ENCODE data around the gene SEMA4G.
"Not testable (repeated sequence)": the region's sequence is repeated elsewhere in the genome, so short reads cannot be mapped to it uniquely, and the experiment has no call there.

Gene SEMA4G

DNA sequence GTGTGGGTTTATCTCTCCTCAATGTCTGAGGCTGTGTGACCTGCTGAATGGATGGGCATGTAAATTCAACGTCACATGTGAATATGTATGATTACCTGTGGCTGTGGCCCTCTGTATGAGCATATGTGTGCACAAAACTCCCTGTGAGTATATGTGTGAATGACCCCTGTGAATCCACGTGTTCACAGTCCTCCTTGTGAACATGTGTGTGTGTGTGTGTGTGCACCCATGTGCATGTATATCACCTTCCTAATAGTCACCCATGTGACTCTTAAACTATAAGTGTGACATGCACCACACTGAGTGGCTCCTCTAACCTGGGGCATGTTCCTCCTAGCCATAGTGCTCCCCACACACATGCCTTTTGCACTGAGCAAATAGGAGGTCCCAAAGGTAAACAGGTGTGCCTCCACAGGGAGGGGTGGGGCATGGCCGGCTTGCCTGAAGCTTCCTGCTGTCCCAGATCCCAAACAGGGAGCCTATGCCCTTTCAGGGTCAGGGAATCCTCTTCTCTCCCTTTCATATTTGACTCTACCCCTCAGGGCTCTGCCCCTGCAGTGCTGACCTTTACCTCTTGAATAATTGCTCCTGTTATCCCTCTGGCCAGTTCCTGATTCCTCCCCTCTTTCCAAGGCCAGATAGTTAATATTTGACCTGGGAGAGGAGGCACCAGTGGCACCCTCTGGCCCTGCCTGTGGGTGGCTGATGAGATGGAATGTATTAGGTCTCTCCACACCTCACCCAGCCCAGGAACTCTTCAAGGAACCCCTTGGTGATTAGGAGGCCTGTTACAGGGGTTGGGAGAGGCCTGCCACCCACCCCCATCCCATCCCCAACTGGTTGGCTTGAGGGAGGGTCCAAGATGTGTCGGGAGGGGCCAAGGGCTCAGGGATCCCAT, 1.9 kb downstream of the SEMA4G start:
- no peak for DNase-seq

DNA sequence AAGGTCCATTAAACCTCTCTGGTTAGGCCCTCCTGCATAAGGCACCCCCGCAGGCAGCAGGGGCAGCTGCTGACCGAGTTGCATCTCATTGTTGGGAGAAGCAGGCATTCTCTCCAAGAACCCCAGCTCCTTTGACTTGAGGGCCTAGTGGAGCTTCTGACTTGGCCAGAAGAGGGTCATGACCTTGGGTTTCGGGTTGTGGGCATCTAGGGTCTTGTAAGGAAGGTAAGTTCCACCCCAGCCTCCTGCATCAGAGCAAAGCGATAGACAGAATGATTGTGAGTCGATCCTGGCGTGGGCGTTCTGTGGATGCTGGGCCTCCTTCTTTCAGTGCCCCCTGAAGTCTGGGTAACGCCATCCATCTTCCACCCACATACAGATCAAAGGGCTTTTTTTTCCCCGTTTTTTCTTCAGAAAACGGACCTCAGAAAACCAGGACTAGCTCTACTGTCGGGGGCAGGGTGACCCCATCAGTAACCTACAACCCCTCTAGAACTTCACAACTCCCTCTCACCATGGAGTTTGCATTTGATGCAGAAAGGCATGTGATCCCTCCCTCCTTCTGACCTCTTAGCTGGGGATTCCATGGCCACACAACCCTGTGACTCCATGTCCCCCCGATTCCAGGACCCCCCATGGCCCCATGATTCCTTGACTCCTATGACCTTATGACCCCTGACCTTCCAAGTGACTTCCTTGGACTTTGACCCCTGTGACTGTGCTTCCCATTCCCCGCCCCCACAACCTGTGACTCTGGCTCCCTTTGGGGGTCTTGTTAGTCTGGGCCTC, 3.0 kb downstream of the SEMA4G start:
- no peak for DNase-seq

- no peak for DNase-seq
Measured at GRCh38 chr10:100972904-100973535, 3.7 kb downstream of the SEMA4G start.

DNA sequence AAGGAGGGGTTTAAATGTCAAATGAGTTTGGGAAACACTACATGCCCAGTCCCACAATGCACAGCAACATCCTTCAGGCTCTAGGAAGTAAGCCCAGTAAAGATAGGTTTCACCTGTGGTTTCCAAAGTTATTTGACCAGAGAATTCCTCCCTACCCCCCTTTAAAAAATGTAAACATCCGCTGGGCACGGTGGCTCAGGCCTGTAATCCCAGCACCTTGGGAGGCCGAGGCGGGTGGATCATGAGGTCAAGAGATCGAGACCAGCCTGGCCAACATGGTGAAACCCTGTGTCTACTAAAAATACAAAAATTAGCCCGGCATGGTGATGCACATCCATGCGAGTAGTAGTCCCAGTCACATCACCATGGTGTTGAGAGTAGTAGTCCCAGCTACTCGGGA, 6.1 kb downstream of the SEMA4G start:
- DNase-seq = not testable (repeated sequence)

DNA sequence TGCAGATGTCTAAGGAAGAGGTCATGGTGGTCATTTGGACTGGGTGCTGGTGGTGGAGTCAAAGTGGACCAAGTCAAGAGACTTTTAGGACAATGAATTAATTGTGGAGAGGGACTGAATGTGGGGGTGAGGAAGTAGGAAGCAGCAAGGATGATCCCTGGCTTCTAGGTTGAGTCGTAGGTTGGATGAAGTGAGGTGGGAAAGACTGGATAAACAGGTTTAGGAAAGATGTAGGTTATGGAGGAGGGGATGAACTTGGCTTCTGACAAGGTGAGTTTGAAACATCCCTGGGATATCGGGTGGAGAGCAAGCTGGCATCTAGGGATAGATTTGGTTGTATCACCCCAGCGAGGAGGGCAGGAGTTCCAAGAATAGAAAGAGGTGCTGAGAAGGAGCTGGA, 7.6 kb downstream of the SEMA4G start:
- no peak for DNase-seq

- no peak for DNase-seq
Measured at GRCh38 chr10:100977436-100977835, 8.1 kb downstream of the SEMA4G start.

- no peak for DNase-seq
Measured at GRCh38 chr10:100978121-100978900, 9.0 kb downstream of the SEMA4G start.

DNA sequence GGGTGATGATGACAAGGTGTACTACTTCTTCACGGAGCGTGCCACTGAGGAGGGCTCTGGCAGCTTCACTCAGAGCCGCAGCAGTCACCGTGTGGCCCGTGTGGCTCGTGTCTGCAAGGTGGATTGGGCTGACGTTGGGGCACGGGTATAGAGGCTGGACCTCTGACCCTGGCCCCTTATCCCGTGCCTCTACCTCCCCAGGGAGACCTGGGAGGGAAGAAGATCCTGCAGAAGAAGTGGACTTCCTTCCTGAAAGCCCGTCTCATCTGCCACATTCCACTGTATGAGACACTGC, 9.5 kb downstream of the SEMA4G start:
- DNase-seq = no peak

- DNase-seq = no peak
Measured at GRCh38 chr10:100979791-100980272, 10.5 kb downstream of the SEMA4G start.

DNA sequence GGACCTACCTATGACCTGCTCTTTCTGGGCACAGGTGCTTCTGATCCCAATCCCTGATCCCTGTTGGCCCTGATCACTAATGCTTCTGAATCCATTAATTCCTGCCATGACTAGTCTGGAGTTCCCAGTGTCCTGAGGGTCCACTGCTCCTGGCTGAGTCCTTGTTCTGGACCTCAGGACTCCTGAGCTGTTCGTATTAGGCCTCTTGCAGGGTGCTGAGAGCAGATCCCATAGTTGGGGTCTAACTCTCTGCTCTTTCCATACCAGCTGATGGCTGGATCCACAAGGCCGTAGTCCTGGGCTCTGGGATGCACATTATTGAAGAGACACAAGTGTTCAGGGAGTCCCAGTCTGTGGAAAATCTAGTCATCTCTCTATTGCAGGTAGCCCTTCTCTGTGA, 11.0 kb downstream of the SEMA4G start:
- DNase-seq = no peak

GRCh38 chr10:100980711-100981110, 11.4 kb downstream of the SEMA4G start:
- DNase-seq = no peak

- no peak for DNase-seq
Measured at GRCh38 chr10:100981178-100981772, 12.0 kb downstream of the SEMA4G start.

DNA sequence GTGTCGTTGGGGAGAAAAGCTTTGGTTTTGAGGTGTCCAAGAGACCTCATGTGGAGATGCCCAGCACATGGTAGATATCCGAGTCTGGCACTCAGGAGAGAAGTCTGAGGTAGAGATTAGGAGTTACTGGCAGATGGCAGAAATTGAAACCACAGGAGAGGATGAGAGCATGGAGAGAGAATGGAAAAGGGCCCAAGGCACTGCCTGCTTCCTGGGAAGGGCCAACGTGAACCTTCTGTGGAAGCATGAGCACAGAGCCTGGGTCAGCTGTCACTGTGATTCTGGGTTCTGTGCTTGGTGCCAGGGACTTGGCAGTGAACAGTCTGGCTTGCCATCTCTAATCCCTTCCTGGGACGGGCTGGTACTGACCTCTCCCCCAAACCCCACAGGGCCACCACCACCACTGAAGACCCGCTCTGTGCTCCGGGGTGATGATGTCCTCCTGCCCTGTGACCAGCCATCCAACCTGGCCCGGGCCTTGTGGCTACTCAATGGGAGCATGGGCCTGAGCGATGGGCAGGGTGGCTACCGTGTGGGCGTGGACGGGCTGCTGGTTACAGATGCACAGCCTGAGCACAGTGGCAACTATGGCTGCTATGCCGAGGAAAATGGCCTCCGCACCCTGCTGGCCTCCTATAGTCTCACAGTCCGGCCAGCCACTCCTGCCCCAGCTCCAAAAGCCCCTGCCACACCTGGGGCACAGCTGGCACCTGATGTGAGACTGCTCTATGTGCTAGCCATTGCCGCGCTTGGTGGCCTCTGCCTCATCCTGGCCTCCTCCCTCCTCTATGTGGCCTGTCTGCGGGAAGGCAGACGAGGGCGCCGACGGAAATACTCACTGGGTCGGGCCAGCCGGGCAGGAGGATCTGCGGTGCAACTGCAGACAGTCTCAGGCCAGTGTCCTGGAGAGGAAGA, 13.9 kb downstream of the SEMA4G start:
- DNase-seq = no peak

DNA sequence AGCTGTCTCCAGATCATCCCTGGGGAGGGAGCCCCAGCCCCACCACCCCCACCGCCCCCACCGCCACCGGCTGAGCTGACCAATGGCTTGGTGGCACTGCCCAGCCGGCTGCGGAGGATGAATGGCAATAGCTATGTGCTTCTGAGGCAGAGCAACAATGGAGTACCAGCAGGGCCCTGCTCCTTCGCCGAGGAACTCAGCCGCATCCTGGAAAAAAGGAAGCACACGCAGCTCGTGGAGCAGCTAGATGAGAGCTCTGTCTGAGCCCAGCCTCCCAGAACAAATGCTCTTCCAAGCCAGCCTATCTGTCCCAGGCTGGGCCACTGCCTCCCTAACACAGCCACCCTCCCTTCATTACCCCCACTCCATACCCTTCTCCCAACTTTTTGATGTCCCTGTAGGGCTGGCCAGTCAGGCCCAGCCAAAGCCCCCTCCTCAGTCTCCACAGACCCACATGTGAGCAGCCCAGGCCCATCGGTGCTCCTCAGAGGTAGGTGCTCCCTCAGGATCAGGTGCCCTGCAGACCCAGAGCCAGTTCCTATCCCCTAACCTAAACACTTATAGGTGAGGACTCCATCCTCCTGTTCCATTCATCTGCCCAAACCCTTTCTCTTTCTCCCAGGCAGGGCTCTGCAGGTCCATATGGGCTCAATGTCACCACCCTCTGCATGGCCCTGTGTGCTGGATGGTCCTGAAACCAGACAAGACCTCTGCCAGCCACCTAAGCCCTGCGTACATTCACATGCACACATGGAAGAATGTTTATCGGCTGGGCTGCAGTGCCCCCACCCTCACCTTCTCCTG, 14.8 kb downstream of the SEMA4G start:
- no peak for DNase-seq

GRCh38 chr10:100984672-100985177, 15.4 kb downstream of the SEMA4G start:
- DNase-seq = no peak

DNA sequence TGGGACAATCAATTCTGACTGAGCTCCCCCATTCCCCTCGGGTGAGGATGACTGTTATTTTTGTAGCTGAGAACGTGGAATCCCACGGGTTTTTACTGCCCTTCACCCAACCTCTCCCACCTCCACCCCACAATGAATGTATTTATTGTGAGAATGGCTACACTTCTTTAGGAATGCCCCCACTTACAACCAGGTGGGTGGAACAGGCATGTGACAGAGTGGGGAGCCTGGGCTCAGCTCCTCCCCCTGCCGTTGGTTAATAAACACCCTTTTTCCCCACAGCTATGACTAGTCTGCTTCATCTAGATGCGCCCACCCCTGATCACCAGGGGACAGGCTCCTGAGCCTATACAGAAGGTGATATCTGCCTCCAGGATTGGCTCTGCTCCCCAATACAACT, 16.0 kb downstream of the SEMA4G start:
- DNase-seq = no peak

DNA sequence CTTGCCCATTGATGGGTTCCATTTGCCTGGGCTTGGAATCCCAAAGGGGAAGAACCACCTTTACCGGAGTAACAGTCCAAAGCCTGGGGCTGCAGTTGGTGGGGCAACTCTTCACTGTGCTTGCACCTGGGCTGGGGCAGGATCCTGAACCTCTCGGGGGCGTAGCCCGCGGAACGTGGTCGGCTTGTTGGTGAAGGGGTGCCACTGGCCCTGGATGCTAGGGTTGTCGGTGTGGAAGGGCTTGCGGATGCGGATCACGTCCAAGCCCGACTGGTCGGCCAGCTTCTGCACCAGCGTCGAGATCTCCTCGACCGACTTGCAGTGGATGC, 17.3 kb downstream of the SEMA4G start:
- DNase-seq = no peak

- DNase-seq = peak; percentile 66
Measured at GRCh38 chr10:100986952-100987684, 17.8 kb downstream of the SEMA4G start, which contains the start of the genes MRPL43 and TWNK. Gene MRPL43, minus strand, starts transcription at chr10:100987497. Its CDS starts 54 bp downstream, at chr10:100987443. Gene TWNK, plus strand, starts transcription at chr10:100987543. Its CDS starts 668 bp downstream, at chr10:100988211.

DNA sequence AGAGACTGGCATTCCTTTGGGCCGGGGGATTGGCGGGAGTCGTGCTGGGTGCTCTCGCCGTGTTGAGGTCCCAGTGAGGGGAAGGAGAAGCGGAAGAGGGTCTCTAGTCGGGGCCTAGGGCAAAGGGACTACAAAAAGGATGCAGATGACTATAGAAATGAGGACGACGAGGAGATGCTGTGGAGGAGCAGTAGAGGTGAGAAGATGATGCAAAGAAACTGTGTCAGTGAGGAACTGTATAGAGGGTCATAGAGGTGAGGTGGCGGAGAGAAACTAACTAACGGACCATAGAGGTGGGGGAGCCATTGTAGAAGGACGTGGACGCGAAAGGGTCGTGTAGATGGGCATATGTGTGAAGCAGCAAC, 18.4 kb downstream of the SEMA4G start:
- no peak for DNase-seq

All from MV-4-11 (cell line).